NCI-H748 treated with DMSO at 0.1 percent for 48 hours (cell line): ENCODE data around the gene POMT2.
"Not testable (repeated sequence)": the region's sequence is repeated elsewhere in the genome, so short reads cannot be mapped to it uniquely, and the experiment has no call there.

Source experiments
- DNase-seq: peaks from one replicate; lab custom pipeline; 2025; lab: John Stamatoyannopoulos, UW

POMT2 gene

GRCh38 chr14:77324816-77325745 lies 4.4 kb upstream of the POMT2 start:
- DNase-seq, result no peak

- no peak for DNase-seq
These were observed 3.6 kb upstream of the POMT2 start for GRCh38 chr14:77324289-77324688.

GRCh38 chr14:77323571-77323970 lies 2.9 kb upstream of the POMT2 start:
- DNase-seq, result no peak

- DNase-seq, result no peak
These were observed 2.3 kb upstream of the POMT2 start for GRCh38 chr14:77322951-77323350.

GRCh38 chr14:77322250-77322902 lies 1.7 kb upstream of the POMT2 start:
- DNase-seq, result no peak

- no peak for DNase-seq
These were observed 1.3 kb downstream of the POMT2 start for GRCh38 chr14:77319422-77319821.

- DNase-seq, result not testable (repeated sequence)
These were observed 1.9 kb downstream of the POMT2 start for GRCh38 chr14:77318756-77319155.

- DNase-seq, result no peak
These were observed 2.6 kb downstream of the POMT2 start for GRCh38 chr14:77318006-77318553.

- no peak for DNase-seq
These were observed 3.8 kb downstream of the POMT2 start for GRCh38 chr14:77316872-77317301.

GRCh38 chr14:77316195-77316505 lies 4.5 kb downstream of the POMT2 start:
- no peak for DNase-seq

GRCh38 chr14:77314539-77315457 lies 5.9 kb downstream of the POMT2 start:
- DNase-seq, result no peak

GRCh38 chr14:77314043-77314442 lies 6.6 kb downstream of the POMT2 start:
- DNase-seq, result no peak

- no peak for DNase-seq
These were observed 7.3 kb downstream of the POMT2 start for GRCh38 chr14:77313371-77313770.

GRCh38 chr14:77311217-77311616 lies 9.5 kb downstream of the POMT2 start:
- no peak for DNase-seq

- DNase-seq, result no peak
These were observed 10.7 kb downstream of the POMT2 start for GRCh38 chr14:77310026-77310425.

GRCh38 chr14:77309131-77309530 lies 11.6 kb downstream of the POMT2 start:
- DNase-seq, result no peak

GRCh38 chr14:77306851-77307496 lies 13.7 kb downstream of the POMT2 start:
- no peak for DNase-seq

GRCh38 chr14:77306416-77306815 lies 14.3 kb downstream of the POMT2 start:
- no peak for DNase-seq

GRCh38 chr14:77305696-77306095 lies 15.0 kb downstream of the POMT2 start:
- DNase-seq, result no peak

- no peak for DNase-seq
These were observed 17.1 kb downstream of the POMT2 start for GRCh38 chr14:77303417-77304156.

GRCh38 chr14:77302926-77303325 lies 17.8 kb downstream of the POMT2 start:
- no peak for DNase-seq
